ENCODE data around the gene AGAP1.

The AGAP1 gene

GRCh38 chr2:235983016-235983415 is 489.2 kb downstream of the AGAP1 start:
- no peak for DNase-seq

DNA sequence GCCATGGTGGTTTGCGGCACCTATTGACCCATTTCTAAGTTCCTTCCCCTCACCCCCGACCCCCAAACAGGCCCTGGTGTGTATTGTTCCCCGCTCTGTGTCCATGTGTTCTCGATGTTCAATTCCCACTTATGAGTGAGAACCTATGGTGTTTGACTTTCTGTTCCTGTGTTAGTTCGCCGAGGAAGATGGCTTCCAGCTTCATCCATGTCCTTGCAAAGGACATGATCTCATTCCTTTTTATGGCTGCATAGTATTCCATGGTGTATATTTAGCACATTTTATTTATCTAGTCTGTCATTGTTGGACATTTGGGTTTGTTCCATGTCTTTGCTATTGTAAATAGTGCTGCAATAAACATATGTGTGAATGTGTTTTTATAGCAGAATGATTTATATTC is 490.7 kb downstream of the AGAP1 start:
- DNase-seq: no peak

- no peak for DNase-seq
These were observed 492.5 kb downstream of the AGAP1 start for GRCh38 chr2:235986361-235986760.

DNA sequence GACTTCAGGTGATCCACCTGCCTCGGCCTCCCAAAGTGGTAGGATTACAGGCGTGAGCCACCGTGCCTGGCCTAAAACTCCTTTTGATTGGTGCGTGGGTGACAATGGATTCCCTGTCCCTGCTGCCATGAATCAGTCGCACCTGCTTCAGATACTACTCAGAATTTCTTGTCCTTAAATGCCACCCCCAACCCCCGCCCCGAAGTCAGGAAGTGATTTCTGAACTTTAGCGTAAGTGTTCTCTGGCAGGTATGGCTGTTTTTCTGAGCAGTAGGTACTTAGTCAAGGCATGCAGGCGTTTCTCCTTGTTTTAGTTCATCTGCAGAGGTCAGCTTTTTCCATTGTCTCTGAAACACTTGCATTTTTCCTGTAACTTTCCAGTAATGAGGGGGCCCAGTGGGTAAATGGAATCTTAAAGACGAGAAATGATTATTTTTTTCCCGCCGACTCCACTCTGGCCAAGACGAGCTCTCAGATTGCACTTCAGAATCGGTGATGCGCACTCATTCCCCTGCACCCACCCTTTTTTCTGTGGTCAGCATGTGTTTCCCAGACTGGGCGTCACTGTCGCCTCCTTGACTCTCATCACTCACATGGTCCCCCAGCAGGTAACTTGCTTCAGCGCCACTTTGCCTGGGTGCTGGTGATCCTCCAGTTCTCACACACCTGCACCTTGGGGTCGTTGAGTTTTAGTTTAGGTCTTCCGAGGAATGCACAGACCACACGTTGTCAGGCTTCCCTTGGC is 494.6 kb downstream of the AGAP1 start:
- DNase-seq: no peak

- no peak for DNase-seq
These were observed 495.7 kb downstream of the AGAP1 start for GRCh38 chr2:235989591-235989990.

DNA sequence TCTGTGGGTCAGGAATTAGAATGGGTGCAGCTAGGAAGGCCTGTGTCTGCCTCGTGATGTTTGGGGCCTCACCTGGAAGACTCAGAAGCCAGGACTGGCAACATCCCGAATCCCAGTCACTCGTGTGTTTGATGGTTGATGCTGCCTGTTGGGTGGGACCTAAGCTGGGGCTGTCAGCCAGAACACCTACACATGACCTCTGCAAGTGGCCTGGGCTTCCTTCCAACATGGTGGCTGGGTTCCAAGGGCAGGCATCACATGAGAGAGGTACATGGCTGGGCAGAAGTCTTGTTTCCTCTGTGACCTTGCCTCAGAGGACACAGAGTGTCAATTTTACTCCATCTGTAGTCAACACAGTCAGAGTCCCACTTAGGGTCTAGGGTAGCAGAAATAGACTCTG is 496.5 kb downstream of the AGAP1 start:
- DNase-seq: no peak

DNA sequence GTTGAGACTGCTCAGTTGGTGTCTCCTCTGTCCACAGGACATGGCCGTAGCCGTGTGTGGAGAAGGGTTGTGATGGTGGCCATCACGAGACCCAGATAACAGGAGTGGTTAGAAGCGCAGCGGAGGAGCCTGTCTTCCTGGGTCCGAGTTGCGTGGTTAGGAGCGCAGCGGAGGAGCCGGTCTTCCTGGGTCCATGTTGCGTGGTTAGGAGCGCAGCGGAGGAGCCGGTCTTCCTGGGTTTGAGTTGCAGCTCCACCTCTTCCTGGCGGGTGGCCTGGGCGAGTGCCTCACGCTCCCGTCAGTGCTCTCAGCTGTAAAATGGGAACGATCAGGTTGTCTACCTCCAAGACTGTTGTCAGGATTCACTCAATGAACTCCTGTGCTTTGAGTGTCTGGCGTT is 498.2 kb downstream of the AGAP1 start:
- DNase-seq: no peak

DNA sequence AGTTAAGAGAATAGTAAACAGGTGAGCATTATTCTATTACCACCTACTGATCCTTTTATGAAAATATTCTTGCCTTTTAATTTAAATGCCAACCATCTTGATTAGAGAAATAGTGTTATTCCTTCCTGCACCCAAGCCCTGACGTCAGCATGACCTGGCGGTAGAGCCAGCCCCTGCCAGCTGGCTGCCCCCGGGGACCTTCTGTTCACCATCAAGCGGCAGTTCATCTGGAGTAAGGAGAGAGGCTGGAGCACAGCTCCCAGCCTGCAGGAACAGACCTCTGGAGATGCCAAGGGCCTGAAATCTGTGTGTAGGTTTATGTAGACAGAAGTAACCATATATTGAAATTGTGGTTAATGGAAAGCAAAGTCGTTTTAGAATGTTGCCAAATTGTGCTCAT is 502.6 kb downstream of the AGAP1 start:
- no peak for DNase-seq

GRCh38 chr2:235999011-235999410 is 505.2 kb downstream of the AGAP1 start:
- DNase-seq: no peak

DNA sequence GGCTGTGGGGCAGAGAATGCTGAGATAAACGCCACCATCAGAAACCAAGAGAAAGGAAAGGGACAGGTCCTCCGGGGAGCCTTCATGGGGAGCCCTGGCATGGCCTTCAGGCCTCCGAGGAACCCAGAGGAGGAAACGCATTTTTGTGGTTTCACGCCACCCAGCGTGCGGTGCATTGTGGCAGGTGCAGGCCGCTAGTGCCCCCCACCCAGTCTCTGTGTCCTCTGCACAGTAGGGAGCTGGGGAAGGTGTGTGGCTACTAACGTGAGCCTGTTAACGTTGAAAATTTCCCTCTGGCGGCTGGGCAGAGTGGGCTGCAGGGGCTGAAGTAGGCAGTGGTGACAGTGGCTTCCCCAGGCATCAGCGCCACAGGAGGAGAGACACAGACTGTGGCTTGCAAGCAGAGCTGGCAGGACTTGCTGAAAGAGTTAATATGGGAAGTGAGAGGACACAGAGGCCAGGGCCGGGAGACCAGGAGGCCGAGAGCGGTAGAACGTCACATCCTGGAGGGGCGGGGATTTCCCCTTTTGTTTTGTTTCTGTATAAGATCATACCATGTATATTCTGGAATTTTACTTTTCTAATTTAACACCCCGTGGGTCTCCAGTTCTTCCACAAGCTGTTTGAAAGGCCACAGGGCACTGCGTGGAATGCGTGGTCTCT is 507.5 kb downstream of the AGAP1 start:
- no peak for DNase-seq

GRCh38 chr2:236001854-236002253 is 508.0 kb downstream of the AGAP1 start:
- DNase-seq: no peak

GRCh38 chr2:236008006-236008405 is 514.2 kb downstream of the AGAP1 start:
- DNase-seq: no peak

GRCh38 chr2:236008857-236009256 is 515.0 kb downstream of the AGAP1 start:
- DNase-seq: no peak

DNA sequence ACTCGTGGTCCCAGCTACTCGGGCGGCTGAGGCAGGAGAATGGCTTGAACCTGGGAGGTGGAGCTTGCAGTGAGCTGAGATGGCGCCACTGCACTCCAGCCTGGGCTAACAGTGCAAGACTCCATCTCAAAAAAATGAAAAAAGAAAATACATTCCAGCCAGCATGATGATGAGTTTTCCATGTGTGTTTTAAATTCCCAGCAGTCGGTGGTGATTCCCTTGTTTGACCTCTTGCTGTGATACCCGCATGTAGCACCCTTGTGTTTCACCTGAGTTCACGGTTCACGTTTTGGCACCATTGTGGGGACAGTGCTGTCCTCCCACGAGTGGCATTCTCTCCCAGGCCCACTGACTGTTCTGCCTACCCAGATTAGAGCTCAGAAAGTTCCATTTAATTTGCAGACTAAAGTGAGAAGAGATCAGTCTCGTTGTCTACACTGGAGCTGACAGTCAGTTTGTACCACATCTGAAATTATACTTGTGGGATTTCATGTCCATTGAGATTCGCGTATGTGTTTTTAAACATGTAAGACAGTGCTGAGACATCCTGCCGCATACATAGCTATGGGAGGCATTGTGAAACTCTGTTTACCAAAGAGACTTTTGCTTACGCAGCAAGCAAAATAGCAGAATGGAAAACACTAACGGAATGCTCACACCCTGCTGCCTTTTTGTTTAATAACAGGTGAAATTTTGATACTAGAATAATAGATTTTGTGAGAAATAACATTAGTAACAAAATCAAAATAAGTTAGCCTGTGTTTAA is 517.3 kb downstream of the AGAP1 start:
- no peak for DNase-seq

DNA sequence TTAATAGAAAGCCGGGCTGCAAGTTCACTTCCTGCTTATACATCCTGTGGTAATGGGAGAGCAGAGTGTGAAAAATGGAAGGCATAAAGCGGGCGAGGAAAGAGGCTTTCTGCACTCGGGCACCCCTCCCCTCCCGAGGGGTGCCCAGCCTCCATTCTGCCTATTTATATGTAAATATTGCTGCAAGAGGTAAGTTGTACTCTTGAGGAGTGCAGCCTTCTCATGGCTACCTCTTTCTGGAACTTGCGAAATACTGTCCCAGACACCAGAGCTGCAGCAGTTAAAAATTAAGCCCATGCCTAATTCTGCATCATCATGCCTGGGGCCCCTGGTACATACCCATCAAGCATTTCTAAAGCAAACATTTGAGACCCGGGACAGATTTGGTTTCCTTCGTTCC is 518.3 kb downstream of the AGAP1 start:
- no peak for DNase-seq

DNA sequence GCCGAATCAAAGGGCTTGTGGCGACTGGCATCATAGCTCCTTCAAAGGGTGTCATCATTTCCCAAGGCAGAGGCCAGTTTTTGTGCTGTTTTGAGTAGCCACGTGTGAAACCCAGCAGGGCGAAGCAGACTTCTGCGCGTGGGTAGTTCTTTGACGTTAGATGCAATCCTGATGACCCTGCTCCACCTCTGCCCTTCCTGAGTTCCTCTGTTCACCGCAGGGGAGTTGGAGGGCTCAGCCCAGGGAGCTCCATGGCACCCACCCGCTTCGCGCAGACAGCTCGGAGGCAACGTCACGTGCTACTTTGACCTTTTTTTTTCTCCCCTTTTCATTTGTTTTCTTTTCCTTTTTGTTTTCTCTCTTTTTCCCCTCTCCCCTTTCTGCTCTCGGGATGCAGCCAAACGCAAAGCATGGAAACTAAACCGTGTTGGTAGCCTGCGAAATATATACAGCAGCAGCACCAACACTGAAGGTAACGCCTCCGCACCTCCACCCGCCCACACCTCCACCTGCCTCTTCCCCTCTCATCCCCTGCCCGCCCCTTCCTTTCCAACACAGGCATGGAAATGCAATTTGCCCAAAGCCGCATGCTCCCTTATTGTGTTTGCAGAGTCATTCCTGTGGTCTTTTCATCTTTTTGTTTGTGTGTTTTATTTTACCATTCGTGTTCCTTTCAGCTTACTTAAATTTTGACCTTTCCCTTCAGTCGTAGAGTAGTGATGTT is 520.7 kb downstream of the AGAP1 start:
- no peak for DNase-seq

DNA sequence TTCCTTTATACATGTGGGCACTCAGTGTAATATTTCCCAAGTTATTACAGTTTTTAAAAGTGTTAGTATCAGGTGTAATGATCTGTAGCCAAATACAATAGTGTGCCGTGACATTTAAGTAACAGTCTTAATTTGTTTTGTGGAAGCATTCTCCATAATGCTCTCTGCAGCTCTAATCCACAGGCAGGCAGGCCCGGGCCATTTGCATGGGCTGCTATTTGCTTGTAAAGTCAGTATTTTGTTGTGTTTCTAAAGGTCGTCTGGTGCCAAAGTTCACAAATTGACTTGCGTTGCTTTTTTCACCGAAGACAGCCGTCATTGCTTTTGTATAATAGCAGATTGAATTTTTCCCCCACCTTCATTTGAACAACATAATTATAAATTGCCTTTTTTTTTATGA is 521.3 kb downstream of the AGAP1 start:
- DNase-seq: no peak

GRCh38 chr2:236016496-236016895 is 522.7 kb downstream of the AGAP1 start:
- DNase-seq: no peak

DNA sequence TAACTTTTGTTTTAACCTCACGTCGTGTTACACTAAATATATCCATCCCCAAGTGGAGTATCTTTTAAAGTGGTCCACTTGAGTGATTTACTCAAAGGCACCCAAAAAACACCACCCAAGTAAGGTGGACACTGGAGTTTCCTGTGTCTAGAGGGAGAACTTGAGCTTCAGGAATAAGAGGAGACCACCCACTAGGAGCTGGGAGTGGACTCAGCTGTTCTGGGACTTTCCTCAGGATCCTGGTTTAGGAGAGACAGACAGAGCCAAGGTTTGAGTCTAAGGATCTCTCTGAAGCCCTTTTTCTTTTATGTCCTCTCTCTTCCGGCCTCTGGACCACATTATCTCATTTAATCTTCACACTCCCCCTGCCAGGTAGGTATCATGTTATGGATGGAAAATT is 523.6 kb downstream of the AGAP1 start:
- DNase-seq: no peak

GRCh38 chr2:236019434-236019833 is 525.6 kb downstream of the AGAP1 start:
- DNase-seq: no peak

GRCh38 chr2:236021499-236022057 is 527.7 kb downstream of the AGAP1 start:
- no peak for DNase-seq

- no peak for DNase-seq
These were observed 528.3 kb downstream of the AGAP1 start for GRCh38 chr2:236022128-236022527.

- no peak for DNase-seq
These were observed 532.0 kb downstream of the AGAP1 start for GRCh38 chr2:236025892-236026291.
